Prostate gland (tissue), 2 donors: ENCODE results near the gene DPEP3.

Source experiments
- POLR2A ChIP-seq: fragments of 450-650 bp; IDR thresholded peaks from one replicate; pipeline ENCODE4 v1.6.1; 2016; ENCODE audit warnings: antibody characterized with exemption, mild to moderate bottlenecking
- TF ChIP-seq, protein P1 (sequence below), 4 experiments: fragments of 200-600 bp in 2 of 4; fragments of 450-650 bp in 2 of 4; sonication (generic) in 2 of 4; IDR thresholded peaks; 1 replicate in 3 of 4; 2 replicates in 1 of 4; pipeline ENCODE4 v1.5.1; 2016 to 2019; ENCODE audit warnings: antibody characterized with exemption in 4 of 4, mild to moderate bottlenecking in 2 of 4, moderate library complexity in 2 of 4

- TF ChIP-seq POLR2A = no peak
- TF ChIP-seq, protein P1, sequence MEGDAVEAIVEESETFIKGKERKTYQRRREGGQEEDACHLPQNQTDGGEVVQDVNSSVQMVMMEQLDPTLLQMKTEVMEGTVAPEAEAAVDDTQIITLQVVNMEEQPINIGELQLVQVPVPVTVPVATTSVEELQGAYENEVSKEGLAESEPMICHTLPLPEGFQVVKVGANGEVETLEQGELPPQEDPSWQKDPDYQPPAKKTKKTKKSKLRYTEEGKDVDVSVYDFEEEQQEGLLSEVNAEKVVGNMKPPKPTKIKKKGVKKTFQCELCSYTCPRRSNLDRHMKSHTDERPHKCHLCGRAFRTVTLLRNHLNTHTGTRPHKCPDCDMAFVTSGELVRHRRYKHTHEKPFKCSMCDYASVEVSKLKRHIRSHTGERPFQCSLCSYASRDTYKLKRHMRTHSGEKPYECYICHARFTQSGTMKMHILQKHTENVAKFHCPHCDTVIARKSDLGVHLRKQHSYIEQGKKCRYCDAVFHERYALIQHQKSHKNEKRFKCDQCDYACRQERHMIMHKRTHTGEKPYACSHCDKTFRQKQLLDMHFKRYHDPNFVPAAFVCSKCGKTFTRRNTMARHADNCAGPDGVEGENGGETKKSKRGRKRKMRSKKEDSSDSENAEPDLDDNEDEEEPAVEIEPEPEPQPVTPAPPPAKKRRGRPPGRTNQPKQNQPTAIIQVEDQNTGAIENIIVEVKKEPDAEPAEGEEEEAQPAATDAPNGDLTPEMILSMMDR (IDR thresholded peaks at IDR 0.05) = no peak
These were observed 22.7 kb downstream of the DPEP3 start for GRCh38 chr16:67957622-67958021.
